ENCODE results near the gene ASB8.
A peak's percentile ranks its signal among the peaks of the same experiment; 100 is the strongest.

ASB8 gene

GRCh38 chr12:48109424-48109823 is 47.9 kb downstream of the ASB8 start:
- DNase-seq (ENCODE audit: extremely low spot score), result no peak
- CTCF ChIA-PET, result no interaction called here
- TF ChIP-seq SP1 (IDR thresholded peaks at IDR 0.05) (no peak), ZNF384 (IDR thresholded peaks at IDR 0.05) (no peak), CTBP1 (IDR thresholded peaks at IDR 0.05; ENCODE audit: borderline replicate concordance) (no peak), ELF4 (IDR thresholded peaks at IDR 0.05) (no peak), HDGF (IDR thresholded peaks at IDR 0.05; ENCODE audit: borderline replicate concordance) (no peak), FOXA1 (IDR thresholded peaks at IDR 0.05) (no peak), NFRKB (IDR thresholded peaks at IDR 0.05) (no peak), ARNT (IDR thresholded peaks at IDR 0.05) (no peak), SUZ12 (IDR thresholded peaks at IDR 0.05) (no peak), TARDBP (IDR thresholded peaks at IDR 0.05) (no peak), FOXM1 (IDR thresholded peaks at IDR 0.05; ENCODE audit: borderline replicate concordance) (no peak)
- POLR2A ChIA-PET, result no interaction called here

GRCh38 chr12:48106681-48107613 is 50.4 kb downstream of the ASB8 start:
- TF ChIP-seq SUZ12 (IDR thresholded peaks at IDR 0.05) (no peak), ARNT (IDR thresholded peaks at IDR 0.05) (no peak), LEF1 (IDR thresholded peaks at IDR 0.05; ENCODE audit: borderline replicate concordance) (no peak), FOXA1 (IDR thresholded peaks at IDR 0.05) (no peak), HDGF (IDR thresholded peaks at IDR 0.05; ENCODE audit: borderline replicate concordance) (no peak), ELF4 (IDR thresholded peaks at IDR 0.05) (no peak), FOXM1 (IDR thresholded peaks at IDR 0.05; ENCODE audit: borderline replicate concordance) (no peak), BHLHE40 (IDR thresholded peaks at IDR 0.05; ENCODE audit: borderline replicate concordance) (no peak), FOXK2 (IDR thresholded peaks at IDR 0.05) (no peak), SP1 (IDR thresholded peaks at IDR 0.05) (no peak), CTBP1 (IDR thresholded peaks at IDR 0.05; ENCODE audit: borderline replicate concordance) (no peak), ZNF384 (IDR thresholded peaks at IDR 0.05) (no peak), NFRKB (IDR thresholded peaks at IDR 0.05) (no peak), TARDBP (IDR thresholded peaks at IDR 0.05) (no peak), L3MBTL2 (conservative IDR thresholded peaks at IDR 0.05) (no peak)
- DNase-seq (ENCODE audit: extremely low spot score), result no peak
- CTCF ChIA-PET, result no interaction called here
- POLR2A ChIA-PET, result interaction anchor here (0.9 to 4.7 kb wide), 4 partner anchors 10 to 290 kb away, joined by 3 to 38 read pairs (median 15); partner anchors contain the start of genes ASB8 and PFKM

- POLR2A ChIA-PET, result interaction anchor here (0.9 to 4.7 kb wide), 7 partner anchors 11 to 289 kb away, joined by 3 to 38 read pairs (median 4); partner anchors contain the start of genes ASB8 and PFKM
- CTCF ChIA-PET, result no interaction called here
- TF ChIP-seq HDGF (IDR thresholded peaks at IDR 0.05; ENCODE audit: borderline replicate concordance), result no peak
- TF ChIP-seq L3MBTL2 (conservative IDR thresholded peaks at IDR 0.05), result peak; percentile 32; the same call in 1 of the 2 replicates
- peak; percentile 60; the same call in 1 of the 2 replicates for TF ChIP-seq ELF4 (IDR thresholded peaks at IDR 0.05)
- no peak for TF ChIP-seq BHLHE40 (IDR thresholded peaks at IDR 0.05; ENCODE audit: borderline replicate concordance)
- no peak for TF ChIP-seq ZNF384 (IDR thresholded peaks at IDR 0.05)
- TF ChIP-seq PKNOX1 (IDR thresholded peaks at IDR 0.05), result peak; percentile 76
- TF ChIP-seq CTBP1 (IDR thresholded peaks at IDR 0.05; ENCODE audit: borderline replicate concordance), result 0 out of 2 replicates have a peak, but pooled peaks have one; percentile 6
- TF ChIP-seq NFRKB (IDR thresholded peaks at IDR 0.05), result peak; percentile 56; the same call in 1 of the 2 replicates
- DNase-seq (ENCODE audit: extremely low spot score), result peak; percentile 80
Measured at GRCh38 chr12:48105867-48106680, 51.2 kb downstream of the ASB8 start, which contains the start of gene SENP1. Gene SENP1 (minus strand): TSS chr12:48106079. CDS start chr12:48101472, 4,607 bp downstream.

- no peak for TF ChIP-seq ZNF384 (IDR thresholded peaks at IDR 0.05)
- no peak for TF ChIP-seq NFRKB (IDR thresholded peaks at IDR 0.05)
- no peak for TF ChIP-seq TARDBP (IDR thresholded peaks at IDR 0.05)
- no peak for TF ChIP-seq PKNOX1 (IDR thresholded peaks at IDR 0.05)
- no peak for TF ChIP-seq HDGF (IDR thresholded peaks at IDR 0.05; ENCODE audit: borderline replicate concordance)
- TF ChIP-seq ELF4 (IDR thresholded peaks at IDR 0.05), result no peak
- TF ChIP-seq SP1 (IDR thresholded peaks at IDR 0.05), result no peak
- no peak for TF ChIP-seq BHLHE40 (IDR thresholded peaks at IDR 0.05; ENCODE audit: borderline replicate concordance)
- TF ChIP-seq L3MBTL2 (conservative IDR thresholded peaks at IDR 0.05), result no peak
- no peak for TF ChIP-seq LEF1 (IDR thresholded peaks at IDR 0.05; ENCODE audit: borderline replicate concordance)
- no peak for TF ChIP-seq ARNT (IDR thresholded peaks at IDR 0.05)
- TF ChIP-seq FOXA1 (IDR thresholded peaks at IDR 0.05), result no peak
- POLR2A ChIA-PET, result interaction anchor here (1.0 to 4.7 kb wide), 5 partner anchors 12 to 92 kb away, joined by 3 to 38 read pairs (median 6); partner anchors contain the start of genes ASB8 and PFKM
- CTCF ChIA-PET, result no interaction called here
- no peak for DNase-seq (ENCODE audit: extremely low spot score)
Measured at GRCh38 chr12:48105321-48105866, 51.9 kb downstream of the ASB8 start.

- TF ChIP-seq PKNOX1 (IDR thresholded peaks at IDR 0.05), result 0 out of 2 replicates have a peak, but pooled peaks have one; percentile 8
- no peak for TF ChIP-seq HDGF (IDR thresholded peaks at IDR 0.05; ENCODE audit: borderline replicate concordance)
- no peak for TF ChIP-seq FOXM1 (IDR thresholded peaks at IDR 0.05; ENCODE audit: borderline replicate concordance)
- no peak for TF ChIP-seq TARDBP (IDR thresholded peaks at IDR 0.05)
- ChIA-PET CTCF (no interaction called here), POLR2A (interaction anchor here (1.3 to 4.7 kb wide), 3 partner anchors 13 to 53 kb away, joined by 6 to 38 read pairs (median 26); partner anchors contain the start of genes ASB8 and PFKM)
- DNase-seq (ENCODE audit: extremely low spot score), result no peak
Measured at GRCh38 chr12:48104531-48104930, 52.8 kb downstream of the ASB8 start.
